HL-60 (cell line): Measurements from ENCODE around the gene PIP5KL1.

ENCODE experiments used
- GABPA ChIP-seq: IDR thresholded peaks from 2 replicates; pipeline ENCODE4 v1.6.1; 2012; ENCODE audit warnings: low read depth
- TF ChIP-seq, protein P1 (sequence below): IDR thresholded peaks from one replicate; pipeline ENCODE4 v1.5.1; 2011; ENCODE audit warnings: low read length, control low read depth, inconsistent platforms; ENCODE audit not compliant: insufficient read depth

DNA sequence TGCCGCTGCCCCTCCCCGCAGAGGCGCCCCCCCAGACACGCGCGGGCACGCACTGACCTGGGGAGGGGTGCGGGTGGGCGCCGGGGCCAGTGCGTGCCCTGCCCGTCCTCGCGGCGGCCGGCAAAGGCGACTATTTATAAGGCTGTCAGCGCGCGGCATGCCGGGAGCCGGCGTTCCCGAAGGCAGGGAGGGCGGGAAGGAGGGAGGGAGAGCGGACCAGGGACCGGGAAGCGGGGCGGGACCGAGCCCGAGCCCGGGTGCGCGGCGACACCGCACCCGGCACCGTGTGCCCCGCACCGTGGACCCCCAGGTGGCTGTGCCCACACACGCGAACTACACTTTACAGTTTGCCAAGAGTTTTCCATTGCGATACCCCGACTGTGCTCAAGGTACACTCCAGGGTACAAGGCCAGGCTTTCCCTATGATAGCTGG, 53.0 kb downstream of the PIP5KL1 start, which contains the start of gene AK1:
- TF ChIP-seq, protein P1, sequence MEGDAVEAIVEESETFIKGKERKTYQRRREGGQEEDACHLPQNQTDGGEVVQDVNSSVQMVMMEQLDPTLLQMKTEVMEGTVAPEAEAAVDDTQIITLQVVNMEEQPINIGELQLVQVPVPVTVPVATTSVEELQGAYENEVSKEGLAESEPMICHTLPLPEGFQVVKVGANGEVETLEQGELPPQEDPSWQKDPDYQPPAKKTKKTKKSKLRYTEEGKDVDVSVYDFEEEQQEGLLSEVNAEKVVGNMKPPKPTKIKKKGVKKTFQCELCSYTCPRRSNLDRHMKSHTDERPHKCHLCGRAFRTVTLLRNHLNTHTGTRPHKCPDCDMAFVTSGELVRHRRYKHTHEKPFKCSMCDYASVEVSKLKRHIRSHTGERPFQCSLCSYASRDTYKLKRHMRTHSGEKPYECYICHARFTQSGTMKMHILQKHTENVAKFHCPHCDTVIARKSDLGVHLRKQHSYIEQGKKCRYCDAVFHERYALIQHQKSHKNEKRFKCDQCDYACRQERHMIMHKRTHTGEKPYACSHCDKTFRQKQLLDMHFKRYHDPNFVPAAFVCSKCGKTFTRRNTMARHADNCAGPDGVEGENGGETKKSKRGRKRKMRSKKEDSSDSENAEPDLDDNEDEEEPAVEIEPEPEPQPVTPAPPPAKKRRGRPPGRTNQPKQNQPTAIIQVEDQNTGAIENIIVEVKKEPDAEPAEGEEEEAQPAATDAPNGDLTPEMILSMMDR = no peak
- no peak for TF ChIP-seq GABPA
